ENCODE measurements around the gene WDR41. TPM values are rescaled to one million over a fixed set of nuclear protein-coding genes. Genes with fewer than 3 reads are reported as not detected.

The WDR41 gene
- total RNA-seq, 1 experiment from 2014 or later, result 58.8 TPM

- in situ Hi-C loops (cut with HindIII; ENCODE audit: low pct_unique_long_range_greater_than_20kb, low sequenced_read_pairs), result no loop called here
- DNase-seq (ENCODE audit: low read depth), result no peak
These were observed 72.2 kb downstream of the WDR41 start for GRCh38 chr5:77419644-77420582.

- no peak for DNase-seq (ENCODE audit: low read depth)
- in situ Hi-C loops (cut with HindIII; ENCODE audit: low pct_unique_long_range_greater_than_20kb, low sequenced_read_pairs), result no loop called here
These were observed 73.2 kb downstream of the WDR41 start for GRCh38 chr5:77418601-77419581.

GRCh38 chr5:77418162-77418561, 74.0 kb downstream of the WDR41 start:
- DNase-seq (ENCODE audit: low read depth), result no peak
- in situ Hi-C loops (cut with HindIII; ENCODE audit: low pct_unique_long_range_greater_than_20kb, low sequenced_read_pairs), result no loop called here

- in situ Hi-C loops (cut with HindIII; ENCODE audit: low pct_unique_long_range_greater_than_20kb, low sequenced_read_pairs), result no loop called here
These were observed 79.1 kb downstream of the WDR41 start for GRCh38 chr5:77413049-77413448.

DNA sequence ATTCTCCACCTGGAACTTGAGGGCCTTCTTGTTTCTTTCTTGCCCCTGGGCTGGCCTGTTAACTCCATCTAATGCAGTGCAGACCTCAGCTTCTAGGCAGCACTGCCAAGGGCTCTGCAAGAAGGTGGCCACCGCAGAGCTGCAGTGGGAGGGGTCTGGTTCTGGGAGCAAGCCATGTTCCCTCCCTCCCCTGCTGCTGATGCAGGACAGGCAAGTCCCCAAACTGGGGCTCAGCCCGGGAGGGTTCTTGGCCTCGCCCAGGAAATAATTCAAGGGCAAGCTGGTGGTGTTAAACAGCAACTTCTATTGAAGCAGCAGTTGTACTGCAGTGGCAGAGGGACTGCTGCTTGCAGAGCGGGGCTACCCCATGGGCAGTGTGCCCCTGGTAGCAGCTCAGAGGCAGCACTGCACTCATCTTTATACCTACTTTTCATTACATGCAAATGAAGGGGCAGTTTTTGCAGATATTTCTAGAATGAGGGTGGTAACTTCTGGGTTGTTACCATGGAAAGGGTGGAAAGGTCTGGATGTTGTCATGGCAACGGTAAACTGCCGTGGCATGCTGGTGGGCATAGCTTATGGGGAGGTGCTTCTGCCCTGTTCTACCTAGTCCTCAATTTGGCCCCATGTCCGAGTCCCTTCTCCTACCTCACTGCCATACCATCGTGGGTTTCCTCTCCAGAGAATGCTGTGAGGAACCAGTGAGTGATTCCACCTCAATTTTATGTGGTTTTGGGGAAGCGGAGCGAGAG, 82.1 kb downstream of the WDR41 start:
- no peak for DNase-seq (ENCODE audit: low read depth)
- in situ Hi-C loops (cut with HindIII; ENCODE audit: low pct_unique_long_range_greater_than_20kb, low sequenced_read_pairs), result no loop called here

More at GRCh38 chr5:77413049-77413448, 79.1 kb downstream of the WDR41 start:
- DNase-seq (ENCODE audit: low read depth), result no peak

- in situ Hi-C loops (cut with HindIII; ENCODE audit: low pct_unique_long_range_greater_than_20kb, low sequenced_read_pairs), result no loop called here
These were observed 85.0 kb downstream of the WDR41 start for GRCh38 chr5:77407152-77407551.

GRCh38 chr5:77402796-77403195, 89.3 kb downstream of the WDR41 start:
- no peak for DNase-seq (ENCODE audit: low read depth)
- in situ Hi-C loops (cut with HindIII; ENCODE audit: low pct_unique_long_range_greater_than_20kb, low sequenced_read_pairs), result no loop called here

More at GRCh38 chr5:77407152-77407551, 85.0 kb downstream of the WDR41 start:
- no peak for DNase-seq (ENCODE audit: low read depth)

- DNase-seq (ENCODE audit: low read depth), result no peak
- in situ Hi-C loops (cut with HindIII; ENCODE audit: low pct_unique_long_range_greater_than_20kb, low sequenced_read_pairs), result no loop called here
These were observed 91.5 kb downstream of the WDR41 start for GRCh38 chr5:77400645-77401044.

- in situ Hi-C loops (cut with HindIII; ENCODE audit: low pct_unique_long_range_greater_than_20kb, low sequenced_read_pairs), result no loop called here
- no peak for DNase-seq (ENCODE audit: low read depth)
These were observed 93.2 kb downstream of the WDR41 start for GRCh38 chr5:77398896-77399295.

- in situ Hi-C loops (cut with HindIII; ENCODE audit: low pct_unique_long_range_greater_than_20kb, low sequenced_read_pairs), result no loop called here
- no peak for DNase-seq (ENCODE audit: low read depth)
These were observed 93.7 kb downstream of the WDR41 start for GRCh38 chr5:77398458-77398857.

DNA sequence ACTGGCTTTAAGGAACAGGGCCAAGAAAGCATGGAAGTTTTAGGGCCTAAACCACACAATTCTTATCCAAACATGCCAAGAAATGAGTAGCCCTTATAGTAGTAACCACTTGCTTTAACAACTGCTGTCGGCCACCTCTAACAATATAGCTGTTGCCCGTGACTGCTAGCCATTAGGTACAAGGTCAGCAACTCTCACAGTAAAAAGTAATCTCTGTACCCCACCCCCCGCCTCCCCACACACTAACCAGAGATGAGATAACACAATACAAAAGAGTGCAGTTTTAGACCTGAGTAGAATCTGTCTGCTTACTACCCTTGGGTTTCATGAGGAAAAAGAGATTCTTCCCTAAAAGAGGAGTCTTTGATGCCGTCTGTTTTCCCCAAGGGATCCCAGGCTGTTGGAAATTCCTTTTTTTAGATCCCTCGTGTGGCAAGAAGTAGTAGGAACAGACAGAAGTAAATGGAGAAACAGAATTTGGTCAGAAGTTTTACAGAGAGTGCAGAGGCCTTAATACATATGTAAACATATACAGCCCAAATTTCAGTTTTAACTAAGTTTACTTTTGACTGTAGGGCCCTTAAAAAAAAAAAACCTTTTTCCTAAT, 94.3 kb downstream of the WDR41 start:
- no peak for DNase-seq (ENCODE audit: low read depth)
- in situ Hi-C loops (cut with HindIII; ENCODE audit: low pct_unique_long_range_greater_than_20kb, low sequenced_read_pairs), result no loop called here

- no peak for DNase-seq (ENCODE audit: low read depth)
- in situ Hi-C loops (cut with HindIII; ENCODE audit: low pct_unique_long_range_greater_than_20kb, low sequenced_read_pairs), result no loop called here
These were observed 96.1 kb downstream of the WDR41 start for GRCh38 chr5:77396017-77396416.

DNA sequence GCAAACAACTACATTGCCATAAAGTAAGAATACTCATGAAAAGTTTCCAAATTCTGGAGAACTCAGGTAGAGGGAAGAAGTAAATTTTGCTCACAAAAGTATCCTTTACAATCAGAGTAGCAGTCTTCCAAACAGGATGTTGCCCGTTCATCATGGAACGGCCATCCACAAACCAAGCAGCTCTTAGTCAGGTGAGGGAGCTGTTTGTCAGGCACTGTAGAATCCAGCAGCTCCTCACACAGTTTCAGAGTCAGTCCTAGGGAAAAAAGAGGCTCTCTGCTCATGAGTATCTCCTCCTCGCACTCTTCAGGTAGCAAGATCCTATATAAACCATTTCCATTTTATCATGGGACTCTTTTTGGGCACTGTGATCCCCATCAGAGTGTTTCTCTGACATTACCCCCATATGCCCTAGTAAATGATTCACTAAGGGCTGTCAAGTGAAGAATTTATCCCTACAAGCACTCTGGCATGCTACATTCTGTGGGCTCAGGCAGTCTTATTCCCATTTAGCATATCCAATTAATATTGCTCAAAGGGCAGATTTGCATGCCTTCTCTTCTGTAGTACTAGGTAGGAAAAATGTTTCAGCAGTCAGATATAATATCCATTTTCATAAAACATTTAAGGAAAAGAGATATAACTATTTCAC, 97.9 kb downstream of the WDR41 start:
- DNase-seq (ENCODE audit: low read depth), result no peak
- in situ Hi-C loops (cut with HindIII; ENCODE audit: low pct_unique_long_range_greater_than_20kb, low sequenced_read_pairs), result no loop called here

DNA sequence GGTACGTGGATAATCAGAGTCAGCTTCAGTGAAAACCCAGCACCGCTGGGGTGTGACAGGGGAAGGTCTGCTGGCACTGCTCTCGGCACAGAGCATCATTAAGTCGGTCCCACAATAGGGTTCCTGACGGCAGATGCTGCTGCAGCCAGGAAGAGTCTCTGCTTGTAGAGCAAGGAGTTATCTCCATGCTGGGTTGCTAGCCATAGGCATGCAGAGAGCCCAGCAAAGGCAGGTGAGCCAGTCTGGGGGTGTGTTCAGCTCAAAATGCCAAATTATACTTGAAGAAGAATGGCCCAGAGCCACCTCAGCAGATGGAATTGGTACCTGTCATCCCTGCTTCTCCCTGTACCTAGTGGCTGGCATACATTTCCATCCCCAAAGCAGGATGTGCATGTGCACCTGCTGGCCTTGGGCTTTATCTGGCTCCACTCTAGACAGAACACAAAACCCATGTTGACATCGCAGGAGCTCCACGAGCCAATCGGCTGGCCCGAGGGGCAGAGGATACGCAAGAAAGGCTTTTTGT, 100.8 kb downstream of the WDR41 start:
- in situ Hi-C loops (cut with HindIII; ENCODE audit: low pct_unique_long_range_greater_than_20kb, low sequenced_read_pairs), result no loop called here
- DNase-seq (ENCODE audit: low read depth), result no peak

DNA sequence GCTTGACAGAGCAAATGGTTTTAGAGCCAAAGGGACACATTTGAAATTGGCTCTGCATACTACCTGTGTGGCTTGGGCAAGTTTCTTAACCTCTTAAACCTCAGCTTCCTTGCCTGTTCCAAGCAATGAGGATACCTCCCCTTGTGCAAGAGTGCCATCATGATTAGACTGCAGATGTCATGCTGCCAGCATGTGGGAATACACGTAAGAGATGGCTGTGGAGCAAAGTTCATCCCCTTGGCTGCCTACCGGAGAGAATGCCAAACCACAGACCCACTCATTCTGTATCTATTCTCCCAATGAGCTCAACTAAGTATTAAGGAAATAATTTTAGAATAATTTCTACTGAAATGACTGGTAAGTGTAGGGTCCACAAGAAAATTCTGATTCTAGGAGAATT, 101.3 kb downstream of the WDR41 start:
- no peak for DNase-seq (ENCODE audit: low read depth)

GRCh38 chr5:77390221-77390620, 101.9 kb downstream of the WDR41 start:
- DNase-seq (ENCODE audit: low read depth), result no peak
- in situ Hi-C loops (cut with HindIII; ENCODE audit: low pct_unique_long_range_greater_than_20kb, low sequenced_read_pairs), result no loop called here

More for the DNA sequence above, 101.3 kb downstream of the WDR41 start:
- in situ Hi-C loops (cut with HindIII; ENCODE audit: low pct_unique_long_range_greater_than_20kb, low sequenced_read_pairs), result no loop called here

- in situ Hi-C loops (cut with HindIII; ENCODE audit: low pct_unique_long_range_greater_than_20kb, low sequenced_read_pairs), result no loop called here
These were observed 102.4 kb downstream of the WDR41 start for GRCh38 chr5:77389746-77390145.

More at GRCh38 chr5:77389746-77390145, 102.4 kb downstream of the WDR41 start:
- no peak for DNase-seq (ENCODE audit: low read depth)
